ENCODE data around the gene MICU1.

The MICU1 gene

GRCh38 chr10:72661431-72661830 is 35.6 kb upstream of the MICU1 start:
- TF ChIP-seq, protein P1, sequence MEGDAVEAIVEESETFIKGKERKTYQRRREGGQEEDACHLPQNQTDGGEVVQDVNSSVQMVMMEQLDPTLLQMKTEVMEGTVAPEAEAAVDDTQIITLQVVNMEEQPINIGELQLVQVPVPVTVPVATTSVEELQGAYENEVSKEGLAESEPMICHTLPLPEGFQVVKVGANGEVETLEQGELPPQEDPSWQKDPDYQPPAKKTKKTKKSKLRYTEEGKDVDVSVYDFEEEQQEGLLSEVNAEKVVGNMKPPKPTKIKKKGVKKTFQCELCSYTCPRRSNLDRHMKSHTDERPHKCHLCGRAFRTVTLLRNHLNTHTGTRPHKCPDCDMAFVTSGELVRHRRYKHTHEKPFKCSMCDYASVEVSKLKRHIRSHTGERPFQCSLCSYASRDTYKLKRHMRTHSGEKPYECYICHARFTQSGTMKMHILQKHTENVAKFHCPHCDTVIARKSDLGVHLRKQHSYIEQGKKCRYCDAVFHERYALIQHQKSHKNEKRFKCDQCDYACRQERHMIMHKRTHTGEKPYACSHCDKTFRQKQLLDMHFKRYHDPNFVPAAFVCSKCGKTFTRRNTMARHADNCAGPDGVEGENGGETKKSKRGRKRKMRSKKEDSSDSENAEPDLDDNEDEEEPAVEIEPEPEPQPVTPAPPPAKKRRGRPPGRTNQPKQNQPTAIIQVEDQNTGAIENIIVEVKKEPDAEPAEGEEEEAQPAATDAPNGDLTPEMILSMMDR (IDR thresholded peaks at IDR 0.05; ENCODE audit: insufficient read depth, low read length, poor library complexity, severe bottlenecking), result no peak
- H3K27me3 ChIP-seq (replicated peaks; ENCODE audit: control insufficient read depth, insufficient read depth, low read length), result no peaks in the 10 kb centered on the region
- H3K36me3 ChIP-seq (ENCODE audit: control insufficient read depth, insufficient read depth, low read length), result no peaks in the 10 kb centered on the region
- no peak overlapping the region for H3K4me3 ChIP-seq (replicated peaks; ENCODE audit: low read depth, low read length)
- no peak for DNase-seq (ENCODE audit: extremely low read depth, insufficient read length)

DNA sequence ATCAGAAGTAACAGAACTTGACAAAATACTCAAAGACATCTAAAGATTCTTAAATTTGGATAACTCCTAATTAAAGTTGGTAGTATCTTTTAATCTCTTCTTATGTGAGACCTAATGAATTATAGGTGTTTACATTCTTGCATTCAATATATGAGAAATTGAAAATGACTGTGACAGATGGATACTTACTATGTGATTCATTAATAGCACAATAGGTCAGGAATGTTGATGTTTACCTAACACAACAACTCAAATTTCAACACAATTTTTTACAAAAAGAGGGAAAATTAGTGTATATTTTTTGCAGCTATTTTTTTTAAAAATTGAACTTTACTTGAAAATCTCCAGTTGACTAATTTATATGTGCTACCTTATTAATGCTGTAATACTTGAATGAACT is 34.3 kb upstream of the MICU1 start:
- DNase-seq (ENCODE audit: extremely low read depth, insufficient read length), result no peak
- no peaks in the 10 kb centered on the region for H3K27me3 ChIP-seq (replicated peaks; ENCODE audit: control insufficient read depth, insufficient read depth, low read length)
- TF ChIP-seq, protein P1 (IDR thresholded peaks at IDR 0.05; ENCODE audit: insufficient read depth, low read length, poor library complexity, severe bottlenecking), result no peak

GRCh38 chr10:72659694-72660093 is 33.8 kb upstream of the MICU1 start:
- Histone ChIP-seq H3K36me3 (ENCODE audit: control insufficient read depth, insufficient read depth, low read length) (no peaks in the 10 kb centered on the region), H3K27me3 (replicated peaks; ENCODE audit: control insufficient read depth, insufficient read depth, low read length) (no peaks in the 10 kb centered on the region), H3K4me3 (replicated peaks; ENCODE audit: low read depth, low read length) (no peak overlapping the region)
- DNase-seq (ENCODE audit: extremely low read depth, insufficient read length), result no peak
- TF ChIP-seq, protein P1 (IDR thresholded peaks at IDR 0.05; ENCODE audit: insufficient read depth, low read length, poor library complexity, severe bottlenecking), result no peak

More for the DNA sequence above, 34.3 kb upstream of the MICU1 start:
- H3K4me3 ChIP-seq (replicated peaks; ENCODE audit: low read depth, low read length), result no peak overlapping the region
- H3K36me3 ChIP-seq (ENCODE audit: control insufficient read depth, insufficient read depth, low read length), result no peaks in the 10 kb centered on the region

- no peaks in the 10 kb centered on the region for H3K27me3 ChIP-seq (replicated peaks; ENCODE audit: control insufficient read depth, insufficient read depth, low read length)
- DNase-seq (ENCODE audit: extremely low read depth, insufficient read length), result no peak
- H3K36me3 ChIP-seq (ENCODE audit: control insufficient read depth, insufficient read depth, low read length), result no peaks in the 10 kb centered on the region
- no peak overlapping the region for H3K4me3 ChIP-seq (replicated peaks; ENCODE audit: low read depth, low read length)
- TF ChIP-seq, protein P1 (IDR thresholded peaks at IDR 0.05; ENCODE audit: insufficient read depth, low read length, poor library complexity, severe bottlenecking), result no peak
These were observed 33.0 kb upstream of the MICU1 start for GRCh38 chr10:72658696-72659400.

- H3K36me3 ChIP-seq (ENCODE audit: control insufficient read depth, insufficient read depth, low read length), result no peaks in the 10 kb centered on the region
- no peaks in the 10 kb centered on the region for H3K27me3 ChIP-seq (replicated peaks; ENCODE audit: control insufficient read depth, insufficient read depth, low read length)
- H3K4me3 ChIP-seq (replicated peaks; ENCODE audit: low read depth, low read length), result no peak overlapping the region
- TF ChIP-seq, protein P1 (IDR thresholded peaks at IDR 0.05; ENCODE audit: insufficient read depth, low read length, poor library complexity, severe bottlenecking), result no peak
- no peak for DNase-seq (ENCODE audit: extremely low read depth, insufficient read length)
These were observed 28.8 kb upstream of the MICU1 start for GRCh38 chr10:72654720-72655119.

Data from GM06990 (cell line).